ENCODE results near the gene SLC1A2.

The SLC1A2 gene

GRCh38 chr11:35426351-35426750 is 7.0 kb upstream of the SLC1A2 start:
- no peak for DNase-seq (ENCODE audit: insufficient read length)
- FAIRE-seq: no peak
- TF ChIP-seq POLR2A (IDR thresholded peaks at IDR 0.05; ENCODE audit: low read depth, low read length): no peak
- no peak for TF ChIP-seq POLR2AphosphoS5 (IDR thresholded peaks at IDR 0.05; ENCODE audit: low read depth, low read length)
- TF ChIP-seq TAF1 (IDR thresholded peaks at IDR 0.05; ENCODE audit: borderline replicate concordance, low read depth, low read length): no peak

DNA sequence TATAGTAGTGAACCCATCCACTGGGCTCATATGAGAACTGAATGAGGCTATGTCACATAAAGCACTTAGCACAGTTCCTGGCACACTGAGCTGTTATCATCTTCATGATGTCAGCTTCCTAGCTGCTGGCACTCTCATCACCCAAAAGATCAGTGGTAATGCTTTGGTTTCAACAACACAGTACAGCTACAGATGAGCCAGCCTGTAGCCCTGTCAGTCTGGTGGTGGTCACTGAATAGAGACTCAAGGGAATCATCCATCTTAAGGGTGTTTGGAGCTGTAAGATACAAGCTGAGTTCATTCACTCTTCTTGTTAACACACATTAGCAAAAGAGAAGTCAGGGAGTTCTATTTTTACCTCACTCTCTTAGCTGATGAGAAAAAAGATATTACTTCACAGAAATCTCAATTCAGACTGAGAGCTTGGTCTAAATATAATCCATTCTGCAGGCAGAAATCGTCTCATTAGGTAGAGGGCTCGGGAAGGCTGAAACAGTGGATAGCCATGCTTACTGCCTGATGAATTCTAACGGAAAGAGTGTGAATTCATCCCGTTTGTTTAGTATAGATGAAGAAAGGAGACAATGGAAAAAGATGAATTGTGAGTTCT is 6.3 kb upstream of the SLC1A2 start:
- FAIRE-seq: no peak
- TF ChIP-seq POLR2AphosphoS5 (IDR thresholded peaks at IDR 0.05; ENCODE audit: low read depth, low read length) (no peak), TAF1 (IDR thresholded peaks at IDR 0.05; ENCODE audit: borderline replicate concordance, low read depth, low read length) (no peak), POLR2A (IDR thresholded peaks at IDR 0.05; ENCODE audit: low read depth, low read length) (no peak)
- no peak for DNase-seq (ENCODE audit: insufficient read length)

DNA sequence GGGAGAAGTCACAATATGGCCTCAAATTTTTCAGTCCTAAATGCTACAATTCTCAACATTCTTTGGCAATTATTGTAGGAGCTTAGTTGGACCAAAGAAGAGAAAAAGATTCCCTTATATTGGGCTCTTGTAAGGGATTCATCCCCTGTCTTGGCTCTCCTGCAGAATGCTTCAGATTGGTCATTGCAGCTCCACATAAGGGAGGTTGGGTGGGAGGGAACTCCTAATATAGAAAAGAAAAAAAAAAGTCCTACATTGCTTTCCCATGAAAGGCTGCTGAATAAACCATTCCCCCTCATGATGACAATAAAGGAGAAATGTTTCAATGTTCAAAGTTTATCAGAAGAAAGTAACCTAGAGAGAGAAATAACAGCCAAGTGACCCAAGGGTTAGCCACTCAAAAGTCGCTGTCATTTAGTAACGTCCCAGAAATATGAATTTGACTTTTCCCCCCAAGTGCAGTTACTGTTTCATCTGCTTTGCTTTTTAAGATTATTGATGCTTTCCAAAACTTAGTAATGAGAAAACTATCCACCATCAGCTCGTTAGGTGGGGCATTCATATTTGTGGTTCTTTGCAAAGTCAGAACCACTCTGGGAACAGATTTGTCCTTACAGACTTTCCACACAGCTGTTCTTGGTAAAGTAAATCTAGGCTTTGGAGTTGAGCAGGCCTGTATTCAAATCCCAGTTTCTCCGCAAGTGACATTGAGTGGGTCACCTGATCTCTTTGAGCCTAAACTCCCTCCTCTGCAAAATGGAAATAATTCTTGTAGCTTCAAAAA is 5.0 kb upstream of the SLC1A2 start:
- FAIRE-seq (no peak), DNase-seq (ENCODE audit: insufficient read length) (no peak)
- TF ChIP-seq POLR2A (IDR thresholded peaks at IDR 0.05; ENCODE audit: low read depth, low read length) (no peak), TAF1 (IDR thresholded peaks at IDR 0.05; ENCODE audit: borderline replicate concordance, low read depth, low read length) (no peak), POLR2AphosphoS5 (IDR thresholded peaks at IDR 0.05; ENCODE audit: low read depth, low read length) (no peak)

DNA sequence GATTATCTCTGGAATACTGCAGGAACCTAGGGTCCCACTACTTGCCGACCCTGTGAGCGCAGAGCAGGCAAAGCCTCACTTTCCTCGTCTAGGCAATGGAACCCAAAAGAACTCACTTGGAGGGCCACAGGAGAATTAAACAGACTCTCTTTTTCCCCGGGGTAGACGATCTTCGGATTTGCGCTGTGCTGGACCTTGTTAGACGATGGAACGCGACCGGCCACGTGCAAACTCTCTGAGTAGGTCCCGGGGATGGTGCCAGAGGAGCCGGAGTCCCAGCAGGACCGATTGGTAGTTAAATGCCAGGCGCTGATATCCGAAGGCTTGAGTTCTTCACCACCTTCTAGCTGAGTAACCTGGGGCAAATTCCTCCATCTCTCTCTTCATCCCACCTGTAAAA is 1.0 kb upstream of the SLC1A2 start:
- FAIRE-seq (no peak), DNase-seq (ENCODE audit: insufficient read length) (no peak)

DNA sequence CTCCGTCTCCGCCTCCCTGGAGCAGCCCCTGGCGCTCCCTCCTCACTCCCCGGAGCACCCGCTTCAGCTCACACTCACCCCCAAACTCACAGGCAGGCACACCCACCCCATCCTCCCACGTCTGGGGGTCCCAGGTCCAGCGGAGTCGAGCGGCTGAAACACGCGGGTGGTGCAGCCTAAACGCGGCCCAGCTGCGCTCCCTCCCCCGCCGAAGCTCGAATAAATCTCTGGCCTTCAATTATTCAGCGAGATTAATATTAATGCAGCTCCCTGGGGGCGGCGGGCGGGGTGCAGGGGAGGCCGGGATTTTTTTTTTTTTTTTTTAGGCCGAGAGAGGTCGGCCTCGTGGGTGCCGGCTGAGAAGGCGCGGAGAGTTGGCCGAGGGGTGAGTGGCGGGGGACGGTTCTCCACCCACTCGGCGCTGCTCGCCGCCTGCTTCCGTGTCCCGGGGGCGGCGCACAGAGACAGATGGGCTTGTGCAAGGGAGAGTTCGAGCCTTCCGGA is 524 bp upstream of the SLC1A2 start:
- FAIRE-seq (no peak), DNase-seq (ENCODE audit: insufficient read length) (no peak)
- TF ChIP-seq POLR2AphosphoS5 (IDR thresholded peaks at IDR 0.05; ENCODE audit: low read depth, low read length) (no peak), POLR2A (IDR thresholded peaks at IDR 0.05; ENCODE audit: low read depth, low read length) (no peak), TAF1 (IDR thresholded peaks at IDR 0.05; ENCODE audit: borderline replicate concordance, low read depth, low read length) (no peak)

More for the DNA sequence above, 1.0 kb upstream of the SLC1A2 start:
- TF ChIP-seq POLR2A (IDR thresholded peaks at IDR 0.05; ENCODE audit: low read depth, low read length) (no peak), TAF1 (IDR thresholded peaks at IDR 0.05; ENCODE audit: borderline replicate concordance, low read depth, low read length) (no peak), POLR2AphosphoS5 (IDR thresholded peaks at IDR 0.05; ENCODE audit: low read depth, low read length) (no peak)

DNA sequence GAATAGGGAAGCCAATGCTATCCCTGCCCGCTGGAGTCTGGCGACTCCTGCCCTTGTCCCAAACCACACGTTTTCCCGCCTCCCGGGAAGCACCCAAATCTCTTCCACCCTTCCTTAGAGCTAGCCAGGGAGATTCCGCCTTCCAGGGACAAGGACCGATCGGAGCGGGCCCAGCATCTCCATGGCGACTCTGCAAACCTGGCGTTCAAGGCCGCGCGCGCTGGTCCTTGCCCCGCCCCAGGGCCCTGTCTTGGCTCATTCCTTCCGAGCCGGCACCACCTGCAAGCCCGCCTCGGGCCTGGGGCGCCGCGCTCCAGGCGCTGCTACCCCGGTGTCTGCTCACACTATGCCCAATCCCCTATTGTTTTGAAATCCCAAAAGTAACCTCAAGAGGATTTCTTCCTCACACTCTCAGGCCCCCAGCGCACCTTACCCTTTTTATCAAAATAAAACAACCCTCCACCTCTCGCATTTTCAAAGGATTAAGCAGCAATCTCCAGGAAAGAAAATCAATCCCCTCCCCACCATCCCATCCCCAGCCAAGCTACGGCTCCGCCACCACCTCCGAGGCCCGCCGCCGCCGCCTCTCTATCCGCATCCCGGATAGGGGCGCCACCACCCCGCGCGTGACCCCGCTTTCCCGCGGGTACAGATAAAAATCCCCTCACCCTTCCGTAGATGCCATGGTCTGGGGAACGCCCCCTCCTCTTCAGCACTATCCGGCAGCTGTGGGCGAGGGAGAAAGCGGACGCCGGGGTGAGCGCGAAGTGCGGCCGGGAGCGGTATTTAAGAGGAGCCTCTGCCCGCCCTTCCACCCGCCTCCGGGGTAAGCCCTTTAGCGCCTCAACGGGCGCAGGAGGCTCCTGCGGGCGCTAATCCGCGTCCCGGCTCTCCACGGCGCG is 825 bp downstream of the SLC1A2 start:
- DNase-seq (ENCODE audit: insufficient read length): no peak
- TF ChIP-seq POLR2A (IDR thresholded peaks at IDR 0.05; ENCODE audit: low read depth, low read length) (no peak), TAF1 (IDR thresholded peaks at IDR 0.05; ENCODE audit: borderline replicate concordance, low read depth, low read length) (no peak), POLR2AphosphoS5 (IDR thresholded peaks at IDR 0.05; ENCODE audit: low read depth, low read length) (no peak)
- FAIRE-seq: no peak

DNA sequence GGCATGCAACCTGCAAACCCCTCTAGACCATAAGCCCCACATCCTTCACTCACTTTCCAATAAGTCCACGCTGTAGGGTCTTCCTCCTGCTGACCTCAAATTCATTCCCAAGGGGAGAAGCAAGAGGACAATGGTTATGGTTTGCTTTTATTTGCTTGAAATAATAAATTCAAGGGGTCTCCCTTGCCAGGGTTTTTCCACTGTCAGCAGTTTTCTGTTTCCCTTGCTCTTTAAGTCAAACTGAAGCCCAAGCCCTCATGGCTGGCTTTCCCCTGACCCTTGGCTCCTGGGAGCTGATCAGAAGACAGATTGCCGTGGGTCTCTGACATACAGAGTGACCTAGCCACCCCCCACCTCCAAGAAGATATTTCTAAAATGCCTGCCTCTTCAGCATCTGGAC is 3.9 kb downstream of the SLC1A2 start:
- DNase-seq (ENCODE audit: insufficient read length): no peak
- TF ChIP-seq TAF1 (IDR thresholded peaks at IDR 0.05; ENCODE audit: borderline replicate concordance, low read depth, low read length): no peak
- no peak for TF ChIP-seq POLR2A (IDR thresholded peaks at IDR 0.05; ENCODE audit: low read depth, low read length)
- TF ChIP-seq POLR2AphosphoS5 (IDR thresholded peaks at IDR 0.05; ENCODE audit: low read depth, low read length): no peak
- no peak for FAIRE-seq

GRCh38 chr11:35414776-35415175 is 4.6 kb downstream of the SLC1A2 start:
- FAIRE-seq (no peak), DNase-seq (ENCODE audit: insufficient read length) (no peak)
- TF ChIP-seq TAF1 (IDR thresholded peaks at IDR 0.05; ENCODE audit: borderline replicate concordance, low read depth, low read length) (no peak), POLR2A (IDR thresholded peaks at IDR 0.05; ENCODE audit: low read depth, low read length) (no peak), POLR2AphosphoS5 (IDR thresholded peaks at IDR 0.05; ENCODE audit: low read depth, low read length) (no peak)

DNA sequence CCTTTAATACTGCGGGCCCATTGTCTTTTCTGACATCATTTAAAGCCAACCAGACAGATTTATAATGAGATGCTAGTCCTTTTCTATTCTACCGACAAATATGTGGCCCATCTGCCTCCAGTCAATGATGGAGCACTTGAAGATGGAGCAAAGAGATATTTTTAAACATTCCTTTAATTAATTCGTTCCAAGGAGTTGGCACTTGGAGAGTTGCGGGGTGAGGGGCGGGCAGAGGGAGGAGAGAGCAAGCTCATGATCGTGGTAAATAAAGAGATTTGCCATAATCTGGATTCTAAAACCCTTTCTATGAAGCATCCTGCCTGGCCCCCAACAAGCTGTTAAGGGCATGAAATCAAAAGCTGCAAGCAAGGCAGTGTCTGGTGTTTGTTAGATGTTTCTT is 5.0 kb downstream of the SLC1A2 start:
- TF ChIP-seq TAF1 (IDR thresholded peaks at IDR 0.05; ENCODE audit: borderline replicate concordance, low read depth, low read length) (no peak), POLR2AphosphoS5 (IDR thresholded peaks at IDR 0.05; ENCODE audit: low read depth, low read length) (no peak), POLR2A (IDR thresholded peaks at IDR 0.05; ENCODE audit: low read depth, low read length) (no peak)
- no peak for DNase-seq (ENCODE audit: insufficient read length)
- no peak for FAIRE-seq

DNA sequence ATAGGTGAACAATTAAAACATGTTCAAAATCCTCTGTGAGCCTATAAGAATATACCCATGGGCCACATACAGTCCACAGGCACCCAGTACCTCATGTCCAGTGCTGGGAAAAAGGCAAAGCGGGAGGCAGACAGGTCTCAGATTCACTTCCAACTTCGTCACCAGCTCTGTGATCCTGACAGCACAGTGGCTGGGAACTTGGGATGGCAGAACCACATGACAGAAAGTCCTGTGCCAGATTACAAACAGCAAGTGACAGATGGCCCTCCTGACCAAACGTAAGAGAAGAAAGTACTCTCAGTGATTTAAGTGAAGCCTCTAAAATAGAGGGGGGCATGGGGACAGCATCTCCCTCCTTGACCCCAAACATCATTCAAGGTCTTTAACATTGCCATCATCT is 5.8 kb downstream of the SLC1A2 start:
- no peak for DNase-seq (ENCODE audit: insufficient read length)
- FAIRE-seq: no peak
- no peak for TF ChIP-seq POLR2A (IDR thresholded peaks at IDR 0.05; ENCODE audit: low read depth, low read length)
- TF ChIP-seq POLR2AphosphoS5 (IDR thresholded peaks at IDR 0.05; ENCODE audit: low read depth, low read length): no peak
- TF ChIP-seq TAF1 (IDR thresholded peaks at IDR 0.05; ENCODE audit: borderline replicate concordance, low read depth, low read length): no peak

DNA sequence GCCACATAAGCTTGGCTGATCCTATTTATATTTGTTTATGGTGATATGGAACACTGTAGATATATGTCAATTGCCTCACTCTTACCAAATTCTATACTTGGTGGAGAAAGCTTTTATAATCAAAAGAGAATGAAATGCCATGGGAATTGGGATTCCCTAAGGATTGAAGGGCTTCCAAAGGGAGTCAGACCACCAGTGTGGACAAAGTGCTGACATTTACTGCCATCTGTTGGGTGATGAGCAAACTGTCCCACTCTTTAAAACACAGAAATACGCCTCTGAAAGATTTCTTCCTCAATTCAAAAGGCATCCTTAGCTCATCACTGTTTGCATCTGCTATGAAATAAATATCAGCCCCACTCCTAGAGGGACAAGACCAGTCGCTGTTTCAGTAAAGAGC is 7.1 kb downstream of the SLC1A2 start:
- DNase-seq (ENCODE audit: insufficient read length) (no peak), FAIRE-seq (peak; percentile 58)
- TF ChIP-seq POLR2AphosphoS5 (IDR thresholded peaks at IDR 0.05; ENCODE audit: low read depth, low read length) (no peak), TAF1 (IDR thresholded peaks at IDR 0.05; ENCODE audit: borderline replicate concordance, low read depth, low read length) (no peak), POLR2A (IDR thresholded peaks at IDR 0.05; ENCODE audit: low read depth, low read length) (no peak)
